Tibial nerve (tissue), 3 donors: Measurements from ENCODE around the gene GPC5.

Experiments used
- CTCF ChIP-seq, 5 experiments: fragments of 200-600 bp in 3 of 5; fragments of 450-650 bp in 2 of 5; sonication (generic) in 3 of 5; IDR thresholded peaks; one replicate each; pipeline ENCODE4 v1.5.1; 2016 to 2019; ENCODE audit warnings: antibody characterized with exemption in 5 of 5, mild to moderate bottlenecking in 3 of 5, moderate library complexity in 2 of 5
- POLR2A ChIP-seq, 2 donors: fragments of 450-650 bp; IDR thresholded peaks; one replicate each; pipeline ENCODE4 v1.6.1; 2017; ENCODE audit warnings: antibody characterized with exemption in 2 of 2, mild to moderate bottlenecking in 2 of 2, moderate library complexity in 2 of 2

DNA sequence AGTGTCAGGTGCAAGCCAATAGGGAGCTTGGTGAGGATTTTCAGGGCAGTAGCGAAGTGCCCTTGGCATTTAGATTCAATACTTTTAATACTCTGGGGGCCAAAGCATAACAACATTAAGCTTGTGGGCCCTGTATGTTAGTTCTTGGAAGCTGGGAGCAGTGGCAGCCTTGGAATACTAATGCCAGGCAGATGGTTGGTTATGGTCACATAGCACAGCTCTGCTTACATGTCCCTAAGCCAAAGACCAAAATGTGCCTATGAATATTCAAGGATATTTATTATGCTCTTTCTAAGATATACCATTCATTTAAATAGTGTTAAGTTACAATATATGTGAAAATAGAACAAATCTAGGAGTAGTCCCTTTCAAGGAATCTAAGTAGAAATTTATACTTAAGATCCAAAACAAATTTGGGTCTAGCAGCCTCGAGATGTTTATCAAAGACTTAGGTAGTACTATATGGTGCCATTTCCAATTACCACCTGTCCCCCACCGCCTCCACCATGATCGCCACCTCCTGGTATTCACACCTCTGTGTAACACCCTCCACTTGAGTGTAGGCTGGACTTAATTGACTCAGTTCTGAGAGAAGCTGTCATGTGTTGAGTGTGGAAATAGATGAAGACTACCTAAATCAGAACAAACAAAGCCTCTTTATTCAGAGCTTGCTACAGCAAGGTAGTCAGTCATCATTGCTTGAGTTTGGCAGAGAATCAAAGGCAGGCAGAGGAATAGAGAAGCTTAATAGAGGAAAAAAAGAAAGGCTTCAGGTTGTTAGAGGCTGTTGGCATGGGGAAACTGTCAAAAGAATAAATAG, 261.0 kb downstream of the GPC5 start:
- TF ChIP-seq CTCF (IDR thresholded peaks at IDR 0.05): no peak
- TF ChIP-seq POLR2A (IDR thresholded peaks at IDR 0.05): no peak
